GM12865 (cell line): Measurements from ENCODE around the gene NUP205.

Experiments
- DNase-seq: peaks from one replicate; pipeline ENCODE4 v3.0.0; 2010; ENCODE audit warnings: low read depth
- H3K4me3 ChIP-seq: 2 replicates; pipeline ENCODE4 v1.5.1; 2011; ENCODE audit warnings: mild to moderate bottlenecking, low read depth, low read length, control low read depth
- CTCF ChIP-seq: IDR thresholded peaks from 2 replicates; pipeline ENCODE4 v1.5.1; 2011; ENCODE audit warnings: low read length, control low read depth, low read depth, inconsistent platforms; ENCODE audit not compliant: insufficient read depth; ENCODE audit errors: missing control alignments

The NUP205 gene

GRCh38 chr7:135670179-135670578 lies 112.5 kb downstream of the NUP205 start:
- H3K4me3 ChIP-seq, result no peak overlapping the region
- no peak for DNase-seq
- no peak for TF ChIP-seq CTCF

GRCh38 chr7:135672560-135673359 lies 115.0 kb downstream of the NUP205 start:
- peak; percentile 73 for TF ChIP-seq CTCF
- peak; percentile 60 for DNase-seq
- H3K4me3 ChIP-seq, result no peak overlapping the region

- no peak for DNase-seq
- no peak for TF ChIP-seq CTCF
- no peak overlapping the region for H3K4me3 ChIP-seq
These were observed 115.6 kb downstream of the NUP205 start for GRCh38 chr7:135673360-135673706.

- no peak for DNase-seq
- no peak for TF ChIP-seq CTCF
These were observed 121.2 kb downstream of the NUP205 start for GRCh38 chr7:135678612-135679575.

GRCh38 chr7:135681762-135682161 lies 124.0 kb downstream of the NUP205 start:
- no peak for DNase-seq
- no peak overlapping the region for H3K4me3 ChIP-seq
- no peak for TF ChIP-seq CTCF

More at GRCh38 chr7:135678612-135679575, 121.2 kb downstream of the NUP205 start:
- H3K4me3 ChIP-seq, result no peak overlapping the region

GRCh38 chr7:135682191-135682590 lies 124.5 kb downstream of the NUP205 start:
- no peak for TF ChIP-seq CTCF
- no peak for DNase-seq
- H3K4me3 ChIP-seq, result no peak overlapping the region
